Liver (tissue), 9 donors: ENCODE data around the gene KLF2. TPM values are rescaled to one million over a fixed set of nuclear protein-coding genes. Genes with fewer than 3 reads are reported as not detected.

Source experiments
- DNase-seq: peaks from one replicate; pipeline ENCODE4 v3.0.0-alpha.2; 2017; ENCODE audit warnings: low spot score
- H3K27ac ChIP-seq, 2 donors: one replicate each; pipeline ENCODE4 v1.7.0; 2013; ENCODE audit warnings: inconsistent platforms in 2 of 2, low read length in 2 of 2, control low read depth in 1 of 2, low read depth in 1 of 2, mild to moderate bottlenecking in 1 of 2
- H3K27me3 ChIP-seq, 4 donors: one replicate each; pipeline versions ENCODE4 v1.6.1 to v1.7.0; 2013; ENCODE audit warnings: low read length in 3 of 4, inconsistent platforms in 1 of 4, mild to moderate bottlenecking in 1 of 4, moderate library complexity in 1 of 4; ENCODE audit not compliant: control insufficient read depth in 4 of 4, insufficient read depth in 4 of 4
- H3K36me3 ChIP-seq, 4 donors: one replicate each; pipeline versions ENCODE4 v1.6.1 to v1.7.0; 2013; ENCODE audit warnings: low read length in 3 of 4, mild to moderate bottlenecking in 3 of 4, low read depth in 1 of 4, moderate library complexity in 1 of 4; ENCODE audit not compliant: control insufficient read depth in 4 of 4, insufficient read depth in 3 of 4
- H3K4me1 ChIP-seq, 4 donors: one replicate each; pipeline versions ENCODE4 v1.6.1 to v1.7.0; 2013; ENCODE audit warnings: low read length in 3 of 4, mild to moderate bottlenecking in 3 of 4, moderate library complexity in 1 of 4; ENCODE audit not compliant: control insufficient read depth in 4 of 4, insufficient read depth in 4 of 4
- H3K4me3 ChIP-seq, 3 donors: one replicate each; pipeline versions ENCODE4 v1.6.1 to v1.7.0; 2013; ENCODE audit warnings: low read length in 3 of 3, control low read depth in 1 of 3, low read depth in 1 of 3, mild to moderate bottlenecking in 1 of 3
- H3K9ac ChIP-seq, 2 donors: one replicate each; pipeline ENCODE4 v1.7.0; 2013; ENCODE audit warnings: low read length in 2 of 2, mild to moderate bottlenecking in 2 of 2, moderate library complexity in 2 of 2, control low read depth in 1 of 2, low read depth in 1 of 2
- H3K9me3 ChIP-seq, 4 donors: one replicate each; pipeline versions ENCODE4 v1.6.1 to v1.7.0; 2013; ENCODE audit warnings: low read length in 3 of 4; ENCODE audit not compliant: control insufficient read depth in 4 of 4
- FOXA2 ChIP-seq: IDR thresholded peaks from 2 replicates; pipeline ENCODE4 v1.6.1; 2016; ENCODE audit warnings: antibody characterized with exemption
- GABPA ChIP-seq, 2 donors: IDR thresholded peaks in 1 of 2; conservative IDR thresholded peaks in 1 of 2; 2 replicates each; pipeline ENCODE4 v1.6.1; 2016; ENCODE audit warnings: antibody characterized with exemption in 2 of 2, mild to moderate bottlenecking in 1 of 2, moderate library complexity in 1 of 2
- JUND ChIP-seq, 2 donors: IDR thresholded peaks; 2 replicates each; pipeline ENCODE4 v1.6.1; 2016; ENCODE audit warnings: antibody characterized with exemption in 2 of 2
- MAX ChIP-seq: IDR thresholded peaks from 2 replicates; pipeline ENCODE4 v1.6.1; 2016; ENCODE audit warnings: antibody characterized with exemption
- RAD21 ChIP-seq, 2 donors: IDR thresholded peaks; 2 replicates each; pipeline ENCODE4 v1.6.1; 2016; ENCODE audit warnings: antibody characterized with exemption in 2 of 2, mild to moderate bottlenecking in 2 of 2
- RXRA ChIP-seq, 2 donors: IDR thresholded peaks; 2 replicates each; pipeline ENCODE4 v1.6.1; 2017 to 2018; ENCODE audit warnings: antibody characterized with exemption in 2 of 2, mild to moderate bottlenecking in 1 of 2
- SP1 ChIP-seq: IDR thresholded peaks from 2 replicates; pipeline ENCODE4 v1.6.1; 2018; ENCODE audit warnings: antibody characterized with exemption, mild to moderate bottlenecking
- YY1 ChIP-seq: IDR thresholded peaks from 2 replicates; pipeline ENCODE4 v1.6.1; 2016; ENCODE audit warnings: antibody characterized with exemption, mild to moderate bottlenecking
- ZBTB33 ChIP-seq: IDR thresholded peaks from 2 replicates; pipeline ENCODE4 v1.6.1; 2016; ENCODE audit warnings: antibody characterized with exemption
- WGBS: extraction: QIAGEN DNeasy Blood & Tissue Kit; methylation state at CpG from one replicate; pipeline ENCODE4 v1.1.7; 2013; 5-methylcytosine and 5-hydroxymethylcytosine counted together
- polyA plus RNA-seq, 2 donors: library from polyadenylated mRNA; stranded (reverse) in 1 of 2; unstranded in 1 of 2; fragments of 200-250 nt in 1 of 2; fragments of >200 nt in 1 of 2; fragmentation: Nextera tagmentation in 1 of 2; extraction: Ambion mirVana in 1 of 2; gene quantifications; one replicate each; pipeline versions ENCODE4 v1.2.1 to v1.2.3, GENCODE V29; 2013 to 2015
- total RNA-seq, 2 donors: library from RNA; depleted of rRNA; stranded (reverse); fragments of >200 nt; gene quantifications; one replicate each; pipeline ENCODE4 v1.2.3, GENCODE V29; 2014
- donor health status: healthy.
- donor health status: healthy.
- donor health status: healthy.
- donor health status: healthy.
- donor health status: healthy.

KLF2 gene
- total and polyA plus RNA-seq, 4 donors: 3.9 to 11.2 (median 4.2) TPM

DNA sequence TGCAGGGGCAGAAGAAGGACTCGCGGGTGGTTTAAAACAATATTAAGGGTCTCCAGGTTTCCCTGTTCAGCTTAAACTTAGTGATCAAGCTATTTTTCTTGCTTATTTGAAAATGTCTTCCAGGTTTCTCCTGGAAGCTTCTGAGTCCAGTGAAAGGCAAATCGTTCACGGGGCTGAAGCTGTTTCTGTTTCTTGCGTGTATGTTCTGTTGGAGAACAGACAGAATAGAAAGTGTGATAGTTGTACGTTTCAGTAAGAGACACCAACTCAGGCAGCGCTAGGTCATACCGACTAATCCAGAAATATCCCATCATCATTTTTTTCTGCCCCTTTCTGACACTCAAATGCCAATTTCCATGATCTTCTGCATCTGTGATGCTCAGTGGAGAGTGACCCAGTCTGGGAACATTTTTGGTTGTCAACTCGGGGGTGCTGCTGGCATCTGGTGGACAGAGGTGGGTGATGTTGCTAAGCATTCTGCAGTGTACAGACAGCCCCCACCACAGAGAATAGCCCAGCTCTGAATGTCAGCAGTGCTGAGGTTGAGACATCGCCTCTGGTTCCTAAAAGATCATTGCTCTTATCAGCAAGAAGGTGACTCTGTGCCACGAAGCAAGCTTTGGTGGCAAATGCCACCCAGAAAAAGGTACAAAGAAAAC, 4.3 kb downstream of the KLF2 start:
- Histone ChIP-seq H3K9me3 (no peaks in the 10 kb centered on the region), H3K27me3 (no peaks in the 10 kb centered on the region), H3K4me1 (peaks cover 0 to 12% (median 3%) of the 10 kb centered on the region in 4 donors), H3K27ac (peak overlapping the region; percentile 71 to 78), H3K36me3 (peaks cover 0 to 1% (median 0%) of the 10 kb centered on the region in 4 donors), H3K9ac (peak overlapping the region in 1 of 2 donors; percentile 29), H3K4me3 (no peak overlapping the region)
- 55% methylated on average over 11 of the region's 11 CpGs for WGBS
- TF ChIP-seq ZBTB33: no peak
- TF ChIP-seq MAX: no peak
- TF ChIP-seq FOXA2: no peak
- TF ChIP-seq RXRA (IDR thresholded peaks at IDR 0.05): no peak
- TF ChIP-seq GABPA (IDR thresholded peaks at IDR 0.05 in 1 of 2, conservative IDR thresholded peaks at IDR 0.05 in 1 of 2): no peak
- peak in 1 of 2 donors; percentile 19 for TF ChIP-seq RAD21 (IDR thresholded peaks at IDR 0.05)
- no peak for TF ChIP-seq SP1
- no peak for DNase-seq

GRCh38 chr19:16330368-16330801, 5.8 kb downstream of the KLF2 start:
- Histone ChIP-seq H3K9ac (no peak overlapping the region), H3K4me1 (peaks cover 0 to 5% (median 2%) of the 10 kb centered on the region in 4 donors), H3K27me3 (no peaks in the 10 kb centered on the region), H3K4me3 (no peak overlapping the region), H3K9me3 (no peaks in the 10 kb centered on the region), H3K36me3 (no peaks in the 10 kb centered on the region), H3K27ac (peak overlapping the region in 1 of 2 donors; percentile 12)
- no peak for DNase-seq
- 42% methylated on average over 8 of the region's 8 CpGs for WGBS
- no peak for TF ChIP-seq SP1
- TF ChIP-seq JUND (IDR thresholded peaks at IDR 0.05): no peak
- TF ChIP-seq YY1: no peak
- TF ChIP-seq RAD21 (IDR thresholded peaks at IDR 0.05): peak in 1 of 2 donors; percentile 4

- no peak for TF ChIP-seq YY1
- no peak for TF ChIP-seq SP1
- no peak for DNase-seq
- Histone ChIP-seq H3K27me3 (no peaks in the 10 kb centered on the region), H3K9ac (no peak overlapping the region), H3K27ac (no peak overlapping the region), H3K4me1 (peaks cover 0 to 5% (median 2%) of the 10 kb centered on the region in 4 donors), H3K9me3 (no peaks in the 10 kb centered on the region), H3K4me3 (no peak overlapping the region), H3K36me3 (no peaks in the 10 kb centered on the region)
- WGBS: 81% methylated on average over 16 of the region's 16 CpGs
Measured at GRCh38 chr19:16330806-16331690, 6.4 kb downstream of the KLF2 start.
